K562 (cell line): ENCODE results near the gene METTL14. TPM values are rescaled to one million over a fixed set of nuclear protein-coding genes. Genes with fewer than 3 reads are reported as not detected.

Source experiments
- ATAC-seq: fragments of 200-7000 bp; cut with Tn5 transposase; 3 replicates; pipeline ENCODE4 v1.9.1; 2020; ENCODE audit warnings: moderate library complexity
- BruUV-seq: library from RNA; stranded (reverse); fragments of 400-500 nt; replicated peaks from 2 replicates; lab custom pipeline; 2021; lab: Mats Ljungman, UMichigan
- CTCF ChIA-PET: fragments of 300-600 bp; formaldehyde crosslinking; extraction: SDS; loops from one replicate; lab custom pipeline; 2021; ENCODE audit warnings: low intra/inter-chr PET ratio; lab: Yijun Ruan, JAX
- POLR2A ChIA-PET: fragments of 300-600, 350-650 bp; sonication (Branson Sonifier 250); formaldehyde crosslinking; extraction: SDS; loops from one replicate; lab custom pipeline; 2021; ENCODE audit warnings: antibody characterized with exemption, inconsistent platforms; lab: Yijun Ruan, JAX
- DNase-seq, 4 experiments: peaks; one replicate each; pipeline versions ENCODE4 v3.0.0 to v3.0.0-alpha.2; 2011 to 2018; ENCODE audit warnings: low spot score in 3 of 4, mixed read lengths in 3 of 4; ENCODE audit errors: extremely low read depth in 1 of 4
- FAIRE-seq: peaks from 2 replicates; lab custom pipeline; 2011; peaks lifted over from hg19 to GRCh38; lab: Jason Lieb, UNC
- H2AFZ ChIP-seq: 2 replicates; pipeline ENCODE4 v1.6.0; 2011; ENCODE audit warnings: low read depth, low read length, control low read depth, inconsistent platforms
- H3K27ac ChIP-seq: fragments of 200-600 bp; 3 replicates; pipeline ENCODE4 v1.8.0; 2011; ENCODE audit warnings: low read depth, mild to moderate bottlenecking, control low read depth, inconsistent platforms, low read length, moderate library complexity, mixed read lengths; ENCODE audit errors: extremely low read depth
- H3K27me3 ChIP-seq, 2 experiments: fragments of 300-600 bp in 1 of 2; 2 replicates in 1 of 2; 3 replicates in 1 of 2; pipeline versions ENCODE4 v1.6.0 to v1.8.0; 2011; ENCODE audit warnings: inconsistent platforms in 2 of 2, low read length in 2 of 2, mild to moderate bottlenecking in 1 of 2, mixed read lengths in 1 of 2, moderate library complexity in 1 of 2; ENCODE audit not compliant: control insufficient read depth in 2 of 2, insufficient read depth in 2 of 2
- H3K36me3 ChIP-seq: fragments of 300-600 bp; 3 replicates; pipeline ENCODE4 v1.8.0; 2011; ENCODE audit warnings: mild to moderate bottlenecking, low read length, inconsistent platforms; ENCODE audit not compliant: control insufficient read depth, insufficient read depth
- H3K4me1 ChIP-seq, 2 experiments: fragments of 200-600 bp in 1 of 2; replicated peaks in 1 of 2; 2 replicates in 1 of 2; 3 replicates in 1 of 2; pipeline versions ENCODE4 v1.5.1 to v1.8.0; 2011; ENCODE audit warnings: inconsistent platforms in 2 of 2, low read length in 2 of 2, mild to moderate bottlenecking in 1 of 2, mixed read lengths in 1 of 2, moderate library complexity in 1 of 2; ENCODE audit not compliant: control insufficient read depth in 2 of 2, insufficient read depth in 2 of 2
- H3K4me2 ChIP-seq: 2 replicates; pipeline ENCODE4 v1.6.1; 2011; ENCODE audit warnings: low read length, control low read depth, inconsistent platforms, mixed read lengths; ENCODE audit not compliant: insufficient read depth
- H3K4me3 ChIP-seq: fragments of 200-600 bp; sonication (generic), shearing (Covaris generic); 2 replicates; pipeline ENCODE4 v1.5.1; 2016; ENCODE audit warnings: control low read depth, inconsistent platforms
- H3K79me2 ChIP-seq: fragments of 200-600 bp; 3 replicates; pipeline ENCODE4 v1.8.0; 2011; ENCODE audit warnings: low read length, inconsistent platforms; ENCODE audit not compliant: control insufficient read depth, insufficient read depth
- H3K9ac ChIP-seq, 2 experiments: 2 replicates each; pipeline versions ENCODE4 v1.6.0 to v1.6.1; 2011; ENCODE audit warnings: low read depth in 2 of 2, low read length in 2 of 2, control low read depth in 1 of 2, inconsistent platforms in 1 of 2, mild to moderate bottlenecking in 1 of 2, mixed read lengths in 1 of 2; ENCODE audit not compliant: insufficient read depth in 1 of 2
- H3K9me1 ChIP-seq: one replicate; pipeline ENCODE4 v1.6.0; 2011; ENCODE audit warnings: inconsistent platforms, mild to moderate bottlenecking, low read length, moderate library complexity; ENCODE audit not compliant: control insufficient read depth, insufficient read depth
- H3K9me3 ChIP-seq: replicated peaks from 2 replicates; pipeline ENCODE4 v1.5.1; 2011; ENCODE audit warnings: low read depth, low read length, inconsistent platforms; ENCODE audit not compliant: control insufficient read depth, insufficient read depth
- H4K20me1 ChIP-seq: replicated peaks from 2 replicates; pipeline ENCODE4 v1.6.1; 2011; ENCODE audit warnings: low read length, inconsistent platforms, mixed read lengths; ENCODE audit not compliant: control insufficient read depth, insufficient read depth
- HEY1 ChIP-seq: fragments of 250-450 bp; sonication (Bioruptor Pico); IDR thresholded peaks from 2 replicates; pipeline ENCODE4 v1.5.0; 2020; ENCODE audit warnings: mild to moderate bottlenecking, moderate library complexity, borderline replicate concordance
- PTTG1 ChIP-seq: fragments of 450-650 bp; IDR thresholded peaks from 2 replicates; pipeline ENCODE4 v1.6.1; 2016; ENCODE audit warnings: low read depth, mild to moderate bottlenecking, missing genetic modification characterization, missing compliant biosample characterization
- RBBP5 ChIP-seq: fragments of 200-600 bp; sonication (generic); IDR thresholded peaks from 2 replicates; pipeline ENCODE4 v1.6.1; 2012; ENCODE audit warnings: borderline replicate concordance, mild to moderate bottlenecking, low read length, control low read depth, inconsistent platforms; ENCODE audit not compliant: insufficient read depth, poor library complexity, severe bottlenecking
- XRCC5 ChIP-seq: fragments of 200-400 bp; formaldehyde crosslinking; IDR thresholded peaks from 2 replicates; pipeline ENCODE4 v1.6.1; 2017; ENCODE audit warnings: low read depth, mild to moderate bottlenecking, low read length
- WGBS: fragments of 100-300 bp; shearing (Covaris generic); methylation state at CpG from one replicate; pipeline ENCODE4 v1.1.6; 2016; ENCODE audit warnings: low coverage, mixed read lengths; ENCODE audit not compliant: insufficient coverage; ENCODE audit errors: missing lambda C conversion rate; 5-methylcytosine and 5-hydroxymethylcytosine counted together
- in situ Hi-C: fragments of 300-500 bp; cut with MboI; formaldehyde crosslinking; loops from 4 replicates; pipeline ENCODE4 v1.15.0; 2018; ENCODE audit warnings: inconsistent platforms, mixed read lengths
- intact Hi-C: fragments of 100-400 bp; cut with micrococcal nuclease; formaldehyde crosslinking; loops from 2 replicates; pipeline ENCODE4 v1.14.2; 2022
- polyA plus RNA-seq, 8 experiments: library from polyadenylated mRNA; depleted of rRNA in 4 of 8; stranded (reverse) in 5 of 8; unstranded in 3 of 8; fragments of >200 nt; fragmentation: Nextera tagmentation in 2 of 8; fragmentation: Illumina TruSeq in 1 of 8; extraction: Ambion mirVana in 2 of 8; extraction: Trizol in 1 of 8; gene quantifications; 2 replicates each; pipeline versions ENCODE4 v1.2.1 to v1.2.3, GENCODE V29; 2011 to 2014; ENCODE audit warnings: inconsistent platforms in 1 of 8, missing spikeins in 1 of 8
- total RNA-seq, 7 experiments: library from RNA; depleted of rRNA in 6 of 7; stranded (reverse); fragments of >200 nt in 6 of 7; fragmentation: Illumina TruSeq in 2 of 7; extraction: Trizol in 2 of 7; gene quantifications; 2 replicates each; pipeline versions ENCODE4 v1.2.1 to v1.2.3, GENCODE V29; 2011 to 2021; ENCODE audit warnings: low replicate concordance in 1 of 7
- TF ChIP-seq, protein P1 (sequence below): sonication (generic); formaldehyde crosslinking; IDR thresholded peaks from 2 replicates; pipeline ENCODE4 v1.8.0; 2022; ENCODE audit warnings: mild to moderate bottlenecking, missing genetic modification reagents

The METTL14 gene
- total and polyA plus RNA-seq, 9 of the 15 experiments (the other 6 are each of a cell fraction or from before 2014, with no cell fraction given) = 16.7 to 42.4 (median 27.7) TPM

- no peak overlapping the region for H3K27ac ChIP-seq
- ATAC-seq (no peak), FAIRE-seq (no peak), DNase-seq (no peak)
- CTCF ChIA-PET = no interaction called here
- no peak overlapping the region for H3K4me3 ChIP-seq
- H3K9me3 ChIP-seq = no peaks in the 10 kb centered on the region
- H3K4me1 ChIP-seq = no peaks in the 10 kb centered on the region
- H3K9ac ChIP-seq = no peak overlapping the region
- H4K20me1 ChIP-seq = no peaks in the 10 kb centered on the region
- in situ Hi-C loops = no loop called here
- POLR2A ChIA-PET = no interaction called here
- no TSS peak for BruUV-seq
- no peak for TF ChIP-seq PTTG1 (tag)
- no peaks in the 10 kb centered on the region for H3K79me2 ChIP-seq
- H3K9me1 ChIP-seq = no peaks in the 10 kb centered on the region
- H3K27me3 ChIP-seq = no peaks in the 10 kb centered on the region
- no peak overlapping the region for H3K4me2 ChIP-seq
- H2AFZ ChIP-seq = no peak overlapping the region
- WGBS = 53% methylated on average over 2 of the region's 2 CpGs
- intact Hi-C loops = no loop called here
- H3K36me3 ChIP-seq = peaks cover 25% of the 10 kb centered on the region
Measured at GRCh38 chr4:118759481-118759880, 74.3 kb downstream of the METTL14 start.

GRCh38 chr4:118760092-118760491 lies 74.9 kb downstream of the METTL14 start:
- H3K4me3 ChIP-seq = no peak overlapping the region
- no peak for ATAC-seq
- no peaks in the 10 kb centered on the region for H3K79me2 ChIP-seq
- intact Hi-C loops = no loop called here
- ChIA-PET POLR2A (interaction anchor here (0.6 kb wide), 1 partner anchor 407 kb away, joined by 4 read pairs; no protein-coding TSS in a partner anchor), CTCF (no interaction called here)
- no peak overlapping the region for H3K27ac ChIP-seq
- DNase-seq = no peak
- H3K9me1 ChIP-seq = no peaks in the 10 kb centered on the region
- no peaks in the 10 kb centered on the region for H3K9me3 ChIP-seq
- 73% methylated on average over 3 of the region's 3 CpGs for WGBS
- H3K4me2 ChIP-seq = no peak overlapping the region
- H3K4me1 ChIP-seq = no peaks in the 10 kb centered on the region
- H3K36me3 ChIP-seq = peaks cover 28% of the 10 kb centered on the region
- no peaks in the 10 kb centered on the region for H3K27me3 ChIP-seq
- no peak for FAIRE-seq
- TF ChIP-seq HEY1 (CRISPR knock-in tag) (no peak), XRCC5 (no peak), RBBP5 (no peak)
- TF ChIP-seq, protein P1, sequence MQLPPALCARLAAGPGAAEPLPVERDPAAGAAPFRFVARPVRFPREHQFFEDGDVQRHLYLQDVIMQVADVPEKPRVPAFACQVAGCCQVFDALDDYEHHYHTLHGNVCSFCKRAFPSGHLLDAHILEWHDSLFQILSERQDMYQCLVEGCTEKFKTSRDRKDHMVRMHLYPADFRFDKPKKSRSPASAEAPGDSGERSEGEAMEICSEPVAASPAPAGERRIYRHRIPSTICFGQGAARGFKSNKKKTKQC = no peak
- no peaks in the 10 kb centered on the region for H4K20me1 ChIP-seq
- no TSS peak for BruUV-seq
- H3K9ac ChIP-seq = no peak overlapping the region
- no peak overlapping the region for H2AFZ ChIP-seq
- in situ Hi-C loops = no loop called here
